Keratinocyte (primary cell): ENCODE data around the gene ERC2. TPM values are rescaled to one million over a fixed set of nuclear protein-coding genes. Genes with fewer than 3 reads are reported as not detected.

Source experiments
- DNase-seq: peaks from one replicate; pipeline ENCODE4 v3.0.0-alpha.2; 2011; ENCODE audit warnings: low read depth, missing footprints, low spot score
- FAIRE-seq: peaks from 2 replicates; lab custom pipeline; 2011; peaks lifted over from hg19 to GRCh38; lab: Jason Lieb, UNC
- H2AFZ ChIP-seq: 2 replicates; pipeline ENCODE4 v1.6.0; 2012; ENCODE audit warnings: low read length, control low read depth, inconsistent platforms; ENCODE audit not compliant: control insufficient read depth
- H3K27ac ChIP-seq: 2 replicates; pipeline ENCODE4 v1.5.1; 2011; ENCODE audit warnings: low read length; ENCODE audit not compliant: control insufficient read depth, insufficient read depth
- H3K27me3 ChIP-seq: 3 replicates; pipeline ENCODE4 v1.6.0; 2011; ENCODE audit warnings: low read length; ENCODE audit not compliant: control insufficient read depth, insufficient read depth; ENCODE audit errors: extremely low read depth
- H3K36me3 ChIP-seq, 2 experiments: 2 replicates in 1 of 2; 3 replicates in 1 of 2; pipeline ENCODE4 v1.5.1; 2011; ENCODE audit warnings: low read length in 2 of 2, mild to moderate bottlenecking in 1 of 2; ENCODE audit not compliant: control insufficient read depth in 2 of 2, insufficient read depth in 2 of 2; ENCODE audit errors: extremely low read depth in 1 of 2
- H3K4me1 ChIP-seq: 3 replicates; pipeline ENCODE4 v1.5.1; 2011; ENCODE audit warnings: low read length; ENCODE audit not compliant: control insufficient read depth, insufficient read depth; ENCODE audit errors: extremely low read depth
- H3K4me2 ChIP-seq: 3 replicates; pipeline ENCODE4 v1.6.0; 2011; ENCODE audit warnings: low read depth, low read length; ENCODE audit not compliant: control insufficient read depth, insufficient read depth; ENCODE audit errors: extremely low read depth
- H3K4me3 ChIP-seq, 3 experiments: fragments of 200-600 bp in 1 of 3; sonication (generic) in 1 of 3; 2 replicates in 2 of 3; 3 replicates in 1 of 3; pipeline ENCODE4 v1.5.1; 2011 to 2016; ENCODE audit warnings: low read length in 3 of 3, mild to moderate bottlenecking in 3 of 3, control low read depth in 2 of 3, inconsistent platforms in 1 of 3, low read depth in 1 of 3, mixed read lengths in 1 of 3, mixed run types in 1 of 3, moderate library complexity in 1 of 3; ENCODE audit not compliant: control insufficient read depth in 2 of 3, insufficient read depth in 2 of 3; ENCODE audit errors: extremely low read depth in 1 of 3
- H3K79me2 ChIP-seq: 2 replicates; pipeline ENCODE4 v1.6.0; 2012; ENCODE audit warnings: low read length; ENCODE audit not compliant: control insufficient read depth, insufficient read depth
- H3K9ac ChIP-seq: 3 replicates; pipeline ENCODE4 v1.6.0; 2011; ENCODE audit warnings: low read length; ENCODE audit not compliant: control insufficient read depth, insufficient read depth; ENCODE audit errors: extremely low read depth
- H3K9me1 ChIP-seq: 3 replicates; pipeline ENCODE4 v1.6.0; 2011; ENCODE audit warnings: low read length; ENCODE audit not compliant: control insufficient read depth, insufficient read depth; ENCODE audit errors: extremely low read depth
- H3K9me3 ChIP-seq: 2 replicates; pipeline ENCODE4 v1.5.1; 2012; ENCODE audit warnings: low read depth, low read length; ENCODE audit not compliant: control insufficient read depth
- H4K20me1 ChIP-seq: 3 replicates; pipeline ENCODE4 v1.6.0; 2011; ENCODE audit warnings: low read length; ENCODE audit not compliant: control insufficient read depth, insufficient read depth; ENCODE audit errors: extremely low read depth
- EZH2 ChIP-seq: IDR thresholded peaks from one replicate; pipeline ENCODE4 v1.6.1; 2012; ENCODE audit warnings: inconsistent platforms, mild to moderate bottlenecking, low read length, moderate library complexity
- dilution Hi-C: fragments of 300-500 bp; cut with MboI; formaldehyde crosslinking; loops from one replicate; pipeline ENCODE4 v1.7.0; 2020; ENCODE audit warnings: low sequenced_read_pairs; ENCODE audit not compliant: extremely low pct_ligation_motif_present
- polyA plus RNA-seq, 5 experiments: library from polyadenylated mRNA; depleted of rRNA in 3 of 5; stranded (reverse) in 3 of 5; stranded (forward) in 1 of 5; unstranded in 1 of 5; fragments of >200 nt; gene quantifications; 1 replicate in 1 of 5; 2 replicates in 3 of 5; 3 replicates in 1 of 5; pipeline versions ENCODE4 v1.2.1 to v1.2.3, GENCODE V29; 2011 to 2012; ENCODE audit warnings: missing spikeins in 2 of 5, low read depth in 1 of 5, low replicate concordance in 1 of 5
- TF ChIP-seq, protein P1 (sequence below), 3 experiments: IDR thresholded peaks in 1 of 3; conservative IDR thresholded peaks in 1 of 3; optimal IDR thresholded peaks in 1 of 3; 2 replicates in 2 of 3; 3 replicates in 1 of 3; pipeline versions ENCODE3 to v1.5.1; 2011; ENCODE audit warnings: low read length in 3 of 3, mild to moderate bottlenecking in 3 of 3, moderate library complexity in 2 of 3, control low read depth in 1 of 3, inconsistent platforms in 1 of 3; ENCODE audit not compliant: insufficient read depth in 2 of 3; ENCODE audit errors: extremely low read depth in 1 of 3

The ERC2 gene
- polyA plus RNA-seq, 1 donor (not counting 4 experiments of a cell fraction or from before 2014, with no cell fraction given), result 0.08 TPM

DNA sequence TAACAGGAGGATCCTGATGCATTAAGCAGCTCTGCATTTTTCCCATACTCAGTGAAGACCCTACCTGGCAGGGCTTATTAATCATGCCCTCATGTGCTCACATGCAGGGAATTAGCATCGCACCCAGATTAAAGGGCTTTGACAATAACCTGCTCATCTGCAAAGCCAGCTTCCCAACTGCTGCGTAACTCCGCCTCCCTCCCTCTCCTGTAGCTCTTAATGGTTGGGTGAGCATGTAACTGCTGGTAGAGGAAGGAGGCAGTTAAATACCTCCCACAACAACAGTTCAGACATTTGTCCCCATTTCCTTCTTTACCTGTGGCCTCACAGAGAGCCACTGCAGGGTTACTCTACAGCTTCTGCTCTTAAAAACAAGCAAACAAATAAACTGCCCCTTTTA, 777.5 kb downstream of the ERC2 start:
- Histone ChIP-seq H3K9ac (no peak overlapping the region), H3K9me3 (no peaks in the 10 kb centered on the region), H3K27ac (no peak overlapping the region), H3K9me1 (no peaks in the 10 kb centered on the region), H3K4me2 (no peak overlapping the region), H3K4me3 (no peak overlapping the region), H2AFZ (no peak overlapping the region), H3K4me1 (no peaks in the 10 kb centered on the region), H4K20me1 (no peaks in the 10 kb centered on the region), H3K79me2 (no peaks in the 10 kb centered on the region), H3K27me3 (peaks cover 2% of the 10 kb centered on the region), H3K36me3 (no peaks in the 10 kb centered on the region)
- FAIRE-seq (no peak), DNase-seq (no peak)
- dilution Hi-C loops, result no loop called here
- TF ChIP-seq, protein P1, sequence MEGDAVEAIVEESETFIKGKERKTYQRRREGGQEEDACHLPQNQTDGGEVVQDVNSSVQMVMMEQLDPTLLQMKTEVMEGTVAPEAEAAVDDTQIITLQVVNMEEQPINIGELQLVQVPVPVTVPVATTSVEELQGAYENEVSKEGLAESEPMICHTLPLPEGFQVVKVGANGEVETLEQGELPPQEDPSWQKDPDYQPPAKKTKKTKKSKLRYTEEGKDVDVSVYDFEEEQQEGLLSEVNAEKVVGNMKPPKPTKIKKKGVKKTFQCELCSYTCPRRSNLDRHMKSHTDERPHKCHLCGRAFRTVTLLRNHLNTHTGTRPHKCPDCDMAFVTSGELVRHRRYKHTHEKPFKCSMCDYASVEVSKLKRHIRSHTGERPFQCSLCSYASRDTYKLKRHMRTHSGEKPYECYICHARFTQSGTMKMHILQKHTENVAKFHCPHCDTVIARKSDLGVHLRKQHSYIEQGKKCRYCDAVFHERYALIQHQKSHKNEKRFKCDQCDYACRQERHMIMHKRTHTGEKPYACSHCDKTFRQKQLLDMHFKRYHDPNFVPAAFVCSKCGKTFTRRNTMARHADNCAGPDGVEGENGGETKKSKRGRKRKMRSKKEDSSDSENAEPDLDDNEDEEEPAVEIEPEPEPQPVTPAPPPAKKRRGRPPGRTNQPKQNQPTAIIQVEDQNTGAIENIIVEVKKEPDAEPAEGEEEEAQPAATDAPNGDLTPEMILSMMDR (optimal IDR thresholded peaks at IDR 0.05 in 1 of 3, IDR thresholded peaks at IDR 0.05 in 1 of 3, conservative IDR thresholded peaks at IDR 0.05 in 1 of 3; ENCODE audit: extremely low read depth in 1 of 3, insufficient read depth in 2 of 3, low read length in 3 of 3), result no peak
- no peak for TF ChIP-seq EZH2

DNA sequence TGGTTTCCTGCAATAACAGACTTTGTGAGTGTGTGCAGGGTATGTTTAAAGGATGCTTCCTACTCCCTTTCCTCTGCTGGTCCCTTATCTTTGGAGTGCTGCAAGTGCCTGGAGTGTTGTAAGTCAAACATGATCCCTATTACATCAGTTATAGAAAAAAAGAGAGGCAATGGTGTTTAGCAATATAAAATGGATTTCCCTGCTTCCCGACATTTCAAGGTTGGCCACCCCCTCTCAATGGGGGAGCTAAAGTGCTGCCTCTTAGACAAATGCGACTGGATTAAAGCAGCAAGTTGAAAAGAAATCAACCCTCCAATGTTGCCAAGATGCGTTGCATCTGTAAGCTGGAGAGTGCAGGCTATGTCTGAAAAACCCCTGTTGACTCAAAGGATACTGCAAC, 778.1 kb downstream of the ERC2 start:
- Histone ChIP-seq H3K9me3 (no peaks in the 10 kb centered on the region), H2AFZ (no peak overlapping the region), H3K79me2 (no peaks in the 10 kb centered on the region), H3K27ac (no peak overlapping the region), H4K20me1 (no peaks in the 10 kb centered on the region), H3K9ac (no peak overlapping the region), H3K27me3 (peaks cover 2% of the 10 kb centered on the region), H3K4me2 (no peak overlapping the region), H3K4me3 (no peak overlapping the region), H3K36me3 (no peaks in the 10 kb centered on the region), H3K9me1 (no peaks in the 10 kb centered on the region), H3K4me1 (no peaks in the 10 kb centered on the region)
- dilution Hi-C loops, result no loop called here
- FAIRE-seq (no peak), DNase-seq (no peak)
- TF ChIP-seq, protein P1 (optimal IDR thresholded peaks at IDR 0.05 in 1 of 3, IDR thresholded peaks at IDR 0.05 in 1 of 3, conservative IDR thresholded peaks at IDR 0.05 in 1 of 3; ENCODE audit: extremely low read depth in 1 of 3, insufficient read depth in 2 of 3, low read length in 3 of 3), result no peak
- no peak for TF ChIP-seq EZH2
